Activated naive CD4-positive, alpha-beta T cell treated with anti-CD3 and anti-CD28 coated beads, Interleukin-2, amount 10 ng/mL, durations not matched to agents 7 days and 5 days (primary cell): ENCODE results near the gene KIF26B.

Experiments
- CTCF ChIA-PET: fragments of 350-600 bp; sonication (Branson Sonifier 250); formaldehyde crosslinking; loops from one replicate; lab custom pipeline; 2021; ENCODE audit warnings: antibody characterized with exemption; lab: Charles Lee
- DNase-seq: peaks from one replicate; pipeline ENCODE4 v3.0.0-alpha.2; 2020
- H3K27ac Mint-ChIP-seq: one replicate; pipeline ENCODE4 v1.8.0; 2021; ENCODE audit warnings: mild to moderate bottlenecking, moderate library complexity, mixed read lengths
- H3K27me3 Mint-ChIP-seq: one replicate; pipeline ENCODE4 v1.8.0; 2021; ENCODE audit warnings: mild to moderate bottlenecking, mixed read lengths
- H3K36me3 Mint-ChIP-seq: one replicate; pipeline ENCODE4 v1.8.0; 2021; ENCODE audit warnings: mixed read lengths
- H3K4me1 Mint-ChIP-seq: one replicate; pipeline ENCODE4 v1.8.0; 2021; ENCODE audit warnings: mixed read lengths
- H3K4me3 Mint-ChIP-seq: one replicate; pipeline ENCODE4 v1.8.0; 2021; ENCODE audit warnings: mild to moderate bottlenecking, moderate library complexity, mixed read lengths
- H3K9me3 Mint-ChIP-seq: one replicate; pipeline ENCODE4 v1.8.0; 2021; ENCODE audit warnings: mixed read lengths

Gene KIF26B

GRCh38 chr1:245528258-245528635, 373.5 kb downstream of the KIF26B start:
- H3K4me1 Mint-ChIP-seq: no peaks in the 10 kb centered on the region
- DNase-seq: no peak
- no peaks in the 10 kb centered on the region for H3K9me3 Mint-ChIP-seq
- CTCF ChIA-PET: no interaction called here
- H3K27ac Mint-ChIP-seq: no peak overlapping the region
- H3K36me3 Mint-ChIP-seq: no peaks in the 10 kb centered on the region
- H3K4me3 Mint-ChIP-seq: no peak overlapping the region
- H3K27me3 Mint-ChIP-seq: peaks cover 7% of the 10 kb centered on the region

GRCh38 chr1:245530937-245531336, 376.2 kb downstream of the KIF26B start:
- DNase-seq: no peak
- Mint-ChIP-seq H3K27me3 (peaks cover 7% of the 10 kb centered on the region), H3K9me3 (no peaks in the 10 kb centered on the region), H3K27ac (no peak overlapping the region), H3K36me3 (no peaks in the 10 kb centered on the region), H3K4me3 (no peak overlapping the region), H3K4me1 (no peaks in the 10 kb centered on the region)
- CTCF ChIA-PET: no interaction called here

- Mint-ChIP-seq H3K27me3 (no peaks in the 10 kb centered on the region), H3K27ac (no peak overlapping the region), H3K9me3 (no peaks in the 10 kb centered on the region), H3K4me3 (no peak overlapping the region), H3K36me3 (no peaks in the 10 kb centered on the region), H3K4me1 (no peaks in the 10 kb centered on the region)
- CTCF ChIA-PET: interaction anchor here (0.5 kb wide), 1 partner anchor 60 kb away, joined by 4 read pairs; no protein-coding TSS in a partner anchor
- DNase-seq: no peak
Measured at GRCh38 chr1:245537992-245538391, 383.2 kb downstream of the KIF26B start.

GRCh38 chr1:245538671-245539070, 383.9 kb downstream of the KIF26B start:
- no peak for DNase-seq
- no peaks in the 10 kb centered on the region for H3K4me1 Mint-ChIP-seq
- CTCF ChIA-PET: no interaction called here
- no peak overlapping the region for H3K27ac Mint-ChIP-seq
- H3K27me3 Mint-ChIP-seq: no peaks in the 10 kb centered on the region
- H3K36me3 Mint-ChIP-seq: no peaks in the 10 kb centered on the region
- no peak overlapping the region for H3K4me3 Mint-ChIP-seq
- H3K9me3 Mint-ChIP-seq: no peaks in the 10 kb centered on the region

GRCh38 chr1:245541369-245541768, 386.6 kb downstream of the KIF26B start:
- no peak overlapping the region for H3K27ac Mint-ChIP-seq
- no peaks in the 10 kb centered on the region for H3K36me3 Mint-ChIP-seq
- H3K4me1 Mint-ChIP-seq: no peaks in the 10 kb centered on the region
- H3K27me3 Mint-ChIP-seq: no peaks in the 10 kb centered on the region
- CTCF ChIA-PET: no interaction called here
- H3K9me3 Mint-ChIP-seq: no peaks in the 10 kb centered on the region
- no peak for DNase-seq
- H3K4me3 Mint-ChIP-seq: no peak overlapping the region

- CTCF ChIA-PET: no interaction called here
- Mint-ChIP-seq H3K4me1 (no peaks in the 10 kb centered on the region), H3K4me3 (no peak overlapping the region), H3K36me3 (no peaks in the 10 kb centered on the region), H3K27ac (no peak overlapping the region), H3K27me3 (no peaks in the 10 kb centered on the region), H3K9me3 (no peaks in the 10 kb centered on the region)
- DNase-seq: no peak
Measured at GRCh38 chr1:245542365-245542764, 387.6 kb downstream of the KIF26B start.

- DNase-seq: no peak
- H3K4me1 Mint-ChIP-seq: no peaks in the 10 kb centered on the region
- H3K27me3 Mint-ChIP-seq: no peaks in the 10 kb centered on the region
- H3K9me3 Mint-ChIP-seq: no peaks in the 10 kb centered on the region
- H3K27ac Mint-ChIP-seq: no peak overlapping the region
- no peaks in the 10 kb centered on the region for H3K36me3 Mint-ChIP-seq
- CTCF ChIA-PET: no interaction called here
- no peak overlapping the region for H3K4me3 Mint-ChIP-seq
Measured at GRCh38 chr1:245544236-245544635, 389.5 kb downstream of the KIF26B start.

- no peak overlapping the region for H3K27ac Mint-ChIP-seq
- peaks cover 1% of the 10 kb centered on the region for H3K9me3 Mint-ChIP-seq
- no peak overlapping the region for H3K4me3 Mint-ChIP-seq
- DNase-seq: no peak
- H3K36me3 Mint-ChIP-seq: no peaks in the 10 kb centered on the region
- no peaks in the 10 kb centered on the region for H3K4me1 Mint-ChIP-seq
- no peaks in the 10 kb centered on the region for H3K27me3 Mint-ChIP-seq
- CTCF ChIA-PET: no interaction called here
Measured at GRCh38 chr1:245546875-245547274, 392.1 kb downstream of the KIF26B start.

- no peak overlapping the region for H3K4me3 Mint-ChIP-seq
- no peaks in the 10 kb centered on the region for H3K36me3 Mint-ChIP-seq
- no peak for DNase-seq
- peaks cover 4% of the 10 kb centered on the region for H3K9me3 Mint-ChIP-seq
- no peaks in the 10 kb centered on the region for H3K27me3 Mint-ChIP-seq
- no peaks in the 10 kb centered on the region for H3K4me1 Mint-ChIP-seq
- CTCF ChIA-PET: no interaction called here
- H3K27ac Mint-ChIP-seq: no peak overlapping the region
Measured at GRCh38 chr1:245549996-245550719, 395.4 kb downstream of the KIF26B start.

- DNase-seq: no peak
- H3K27ac Mint-ChIP-seq: no peak overlapping the region
- CTCF ChIA-PET: no interaction called here
Measured at GRCh38 chr1:245550720-245551043, 395.9 kb downstream of the KIF26B start.

GRCh38 chr1:245551536-245551935, 396.8 kb downstream of the KIF26B start:
- Mint-ChIP-seq H3K27me3 (no peaks in the 10 kb centered on the region), H3K4me1 (no peaks in the 10 kb centered on the region), H3K4me3 (no peak overlapping the region), H3K9me3 (peaks cover 4% of the 10 kb centered on the region), H3K36me3 (no peaks in the 10 kb centered on the region), H3K27ac (no peak overlapping the region)
- CTCF ChIA-PET: no interaction called here
- DNase-seq: no peak

More at GRCh38 chr1:245550720-245551043, 395.9 kb downstream of the KIF26B start:
- Mint-ChIP-seq H3K4me1 (no peaks in the 10 kb centered on the region), H3K36me3 (no peaks in the 10 kb centered on the region), H3K27me3 (no peaks in the 10 kb centered on the region), H3K9me3 (peaks cover 4% of the 10 kb centered on the region), H3K4me3 (no peak overlapping the region)

- no peak for DNase-seq
- Mint-ChIP-seq H3K36me3 (no peaks in the 10 kb centered on the region), H3K4me1 (no peaks in the 10 kb centered on the region), H3K9me3 (peaks cover 4% of the 10 kb centered on the region), H3K27ac (no peak overlapping the region), H3K4me3 (no peak overlapping the region), H3K27me3 (no peaks in the 10 kb centered on the region)
- CTCF ChIA-PET: interaction anchor here (0.9 kb wide), 1 partner anchor 25 kb away, joined by 3 read pairs; no protein-coding TSS in a partner anchor
Measured at GRCh38 chr1:245552331-245552730, 397.5 kb downstream of the KIF26B start.

- H3K36me3 Mint-ChIP-seq: no peaks in the 10 kb centered on the region
- peak overlapping the region; percentile 64 for H3K27ac Mint-ChIP-seq
- H3K27me3 Mint-ChIP-seq: peaks cover 4% of the 10 kb centered on the region
- H3K4me1 Mint-ChIP-seq: no peaks in the 10 kb centered on the region
- CTCF ChIA-PET: no interaction called here
- peaks cover 4% of the 10 kb centered on the region for H3K9me3 Mint-ChIP-seq
- no peak for DNase-seq
- no peak overlapping the region for H3K4me3 Mint-ChIP-seq
Measured at GRCh38 chr1:245556057-245556456, 401.3 kb downstream of the KIF26B start.

GRCh38 chr1:245558069-245558468, 403.3 kb downstream of the KIF26B start:
- no peaks in the 10 kb centered on the region for H3K36me3 Mint-ChIP-seq
- no peak for DNase-seq
- peaks cover 1% of the 10 kb centered on the region for H3K9me3 Mint-ChIP-seq
- peaks cover 4% of the 10 kb centered on the region for H3K27me3 Mint-ChIP-seq
- H3K4me3 Mint-ChIP-seq: no peak overlapping the region
- CTCF ChIA-PET: no interaction called here
- no peak overlapping the region for H3K27ac Mint-ChIP-seq
- H3K4me1 Mint-ChIP-seq: no peaks in the 10 kb centered on the region

GRCh38 chr1:245560316-245560859, 405.6 kb downstream of the KIF26B start:
- peaks cover 4% of the 10 kb centered on the region for H3K27me3 Mint-ChIP-seq
- CTCF ChIA-PET: no interaction called here
- no peaks in the 10 kb centered on the region for H3K36me3 Mint-ChIP-seq
- no peak overlapping the region for H3K27ac Mint-ChIP-seq
- H3K4me1 Mint-ChIP-seq: no peaks in the 10 kb centered on the region
- H3K4me3 Mint-ChIP-seq: no peak overlapping the region
- DNase-seq: no peak
- no peaks in the 10 kb centered on the region for H3K9me3 Mint-ChIP-seq
